Liver (tissue), 9 donors: ENCODE data around the gene POLD3. TPM values are rescaled to one million over a fixed set of nuclear protein-coding genes. Genes with fewer than 3 reads are reported as not detected.

Source experiments
- DNase-seq: peaks from one replicate; pipeline ENCODE4 v3.0.0-alpha.2; 2017; ENCODE audit warnings: low spot score
- H3K27ac ChIP-seq, 2 donors: one replicate each; pipeline ENCODE4 v1.7.0; 2013; ENCODE audit warnings: inconsistent platforms in 2 of 2, low read length in 2 of 2, control low read depth in 1 of 2, low read depth in 1 of 2, mild to moderate bottlenecking in 1 of 2
- H3K27me3 ChIP-seq, 4 donors: one replicate each; pipeline versions ENCODE4 v1.6.1 to v1.7.0; 2013; ENCODE audit warnings: low read length in 3 of 4, inconsistent platforms in 1 of 4, mild to moderate bottlenecking in 1 of 4, moderate library complexity in 1 of 4; ENCODE audit not compliant: control insufficient read depth in 4 of 4, insufficient read depth in 4 of 4
- H3K36me3 ChIP-seq, 4 donors: one replicate each; pipeline versions ENCODE4 v1.6.1 to v1.7.0; 2013; ENCODE audit warnings: low read length in 3 of 4, mild to moderate bottlenecking in 3 of 4, low read depth in 1 of 4, moderate library complexity in 1 of 4; ENCODE audit not compliant: control insufficient read depth in 4 of 4, insufficient read depth in 3 of 4
- H3K4me1 ChIP-seq, 4 donors: one replicate each; pipeline versions ENCODE4 v1.6.1 to v1.7.0; 2013; ENCODE audit warnings: low read length in 3 of 4, mild to moderate bottlenecking in 3 of 4, moderate library complexity in 1 of 4; ENCODE audit not compliant: control insufficient read depth in 4 of 4, insufficient read depth in 4 of 4
- H3K4me3 ChIP-seq, 3 donors: one replicate each; pipeline versions ENCODE4 v1.6.1 to v1.7.0; 2013; ENCODE audit warnings: low read length in 3 of 3, control low read depth in 1 of 3, low read depth in 1 of 3, mild to moderate bottlenecking in 1 of 3
- H3K9ac ChIP-seq, 2 donors: one replicate each; pipeline ENCODE4 v1.7.0; 2013; ENCODE audit warnings: low read length in 2 of 2, mild to moderate bottlenecking in 2 of 2, moderate library complexity in 2 of 2, control low read depth in 1 of 2, low read depth in 1 of 2
- H3K9me3 ChIP-seq, 4 donors: one replicate each; pipeline versions ENCODE4 v1.6.1 to v1.7.0; 2013; ENCODE audit warnings: low read length in 3 of 4; ENCODE audit not compliant: control insufficient read depth in 4 of 4
- EGR1 ChIP-seq, 2 donors: IDR thresholded peaks; 2 replicates each; pipeline ENCODE4 v1.6.1; 2016 to 2018; ENCODE audit warnings: antibody characterized with exemption in 2 of 2, low read depth in 2 of 2
- FOXA1 ChIP-seq: IDR thresholded peaks from 2 replicates; pipeline ENCODE4 v1.6.1; 2016; ENCODE audit warnings: antibody characterized with exemption
- GABPA ChIP-seq, 2 donors: IDR thresholded peaks in 1 of 2; conservative IDR thresholded peaks in 1 of 2; 2 replicates each; pipeline ENCODE4 v1.6.1; 2016; ENCODE audit warnings: antibody characterized with exemption in 2 of 2, mild to moderate bottlenecking in 1 of 2, moderate library complexity in 1 of 2
- HNF4A ChIP-seq, 2 donors: conservative IDR thresholded peaks; 2 replicates each; pipeline ENCODE4 v1.6.1; 2016; ENCODE audit warnings: antibody characterized with exemption in 2 of 2, mild to moderate bottlenecking in 2 of 2
- HNF4G ChIP-seq: IDR thresholded peaks from 2 replicates; pipeline ENCODE4 v1.6.1; 2016; ENCODE audit warnings: antibody characterized with exemption
- JUND ChIP-seq, 2 donors: IDR thresholded peaks; 2 replicates each; pipeline ENCODE4 v1.6.1; 2016; ENCODE audit warnings: antibody characterized with exemption in 2 of 2
- RAD21 ChIP-seq, 2 donors: IDR thresholded peaks; 2 replicates each; pipeline ENCODE4 v1.6.1; 2016; ENCODE audit warnings: antibody characterized with exemption in 2 of 2, mild to moderate bottlenecking in 2 of 2
- RXRA ChIP-seq, 2 donors: IDR thresholded peaks; 2 replicates each; pipeline ENCODE4 v1.6.1; 2017 to 2018; ENCODE audit warnings: antibody characterized with exemption in 2 of 2, mild to moderate bottlenecking in 1 of 2
- TAF1 ChIP-seq: conservative IDR thresholded peaks from 2 replicates; pipeline ENCODE4 v1.6.1; 2016; ENCODE audit warnings: antibody characterized with exemption, mild to moderate bottlenecking
- YY1 ChIP-seq: IDR thresholded peaks from 2 replicates; pipeline ENCODE4 v1.6.1; 2016; ENCODE audit warnings: antibody characterized with exemption, mild to moderate bottlenecking
- WGBS: extraction: QIAGEN DNeasy Blood & Tissue Kit; methylation state at CpG from one replicate; pipeline ENCODE4 v1.1.7; 2013; 5-methylcytosine and 5-hydroxymethylcytosine counted together
- polyA plus RNA-seq, 2 donors: library from polyadenylated mRNA; stranded (reverse) in 1 of 2; unstranded in 1 of 2; fragments of 200-250 nt in 1 of 2; fragments of >200 nt in 1 of 2; fragmentation: Nextera tagmentation in 1 of 2; extraction: Ambion mirVana in 1 of 2; gene quantifications; one replicate each; pipeline versions ENCODE4 v1.2.1 to v1.2.3, GENCODE V29; 2013 to 2015
- total RNA-seq, 2 donors: library from RNA; depleted of rRNA; stranded (reverse); fragments of >200 nt; gene quantifications; one replicate each; pipeline ENCODE4 v1.2.3, GENCODE V29; 2014
- TF ChIP-seq, protein P1 (sequence below): IDR thresholded peaks from 2 replicates; pipeline ENCODE4 v1.6.1; 2016; ENCODE audit warnings: antibody characterized with exemption
- TF ChIP-seq, protein P2 (sequence below): IDR thresholded peaks from 2 replicates; pipeline ENCODE4 v1.6.1; 2016; ENCODE audit warnings: antibody characterized with exemption
- TF ChIP-seq, protein P3 (sequence below): fragments of 150-350 bp; IDR thresholded peaks from 2 replicates; pipeline ENCODE4 v1.5.1; 2017; ENCODE audit warnings: improper control_type of control experiment, low read depth, low read length; ENCODE audit not compliant: missing input control
- donor health status: healthy.
- donor health status: healthy.
- donor health status: healthy.
- donor health status: healthy.
- donor health status: healthy.

The POLD3 gene
- total and polyA plus RNA-seq, 4 donors = 3.0 to 8.3 (median 5.0) TPM

DNA sequence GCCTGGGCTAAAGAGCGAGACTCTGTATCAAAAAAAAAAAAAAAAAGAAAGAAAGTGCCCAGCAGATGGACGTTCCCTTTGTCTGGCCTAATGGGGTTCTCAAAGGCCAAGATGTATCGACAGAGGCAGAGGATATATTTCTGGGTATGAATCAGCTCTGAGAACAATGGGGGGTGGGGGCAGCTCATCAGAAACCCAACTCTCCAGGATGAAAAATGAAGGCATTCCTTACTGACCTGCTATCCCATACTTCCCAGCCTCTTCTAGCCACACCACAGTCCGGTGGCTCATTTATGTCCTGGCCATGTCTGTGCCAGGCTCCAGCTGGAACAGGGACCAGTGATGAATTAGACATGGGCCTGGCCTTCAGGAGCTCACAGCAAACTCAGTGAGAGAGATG lies 15.2 kb upstream of the POLD3 start:
- no peaks in the 10 kb centered on the region for H3K36me3 ChIP-seq
- H3K27me3 ChIP-seq = no peaks in the 10 kb centered on the region
- H3K27ac ChIP-seq = no peak overlapping the region
- no peak for DNase-seq
- H3K4me3 ChIP-seq = no peak overlapping the region
- H3K9me3 ChIP-seq = no peaks in the 10 kb centered on the region
- WGBS = 93% methylated on average over 4 of the region's 4 CpGs
- TF ChIP-seq, protein P1, sequence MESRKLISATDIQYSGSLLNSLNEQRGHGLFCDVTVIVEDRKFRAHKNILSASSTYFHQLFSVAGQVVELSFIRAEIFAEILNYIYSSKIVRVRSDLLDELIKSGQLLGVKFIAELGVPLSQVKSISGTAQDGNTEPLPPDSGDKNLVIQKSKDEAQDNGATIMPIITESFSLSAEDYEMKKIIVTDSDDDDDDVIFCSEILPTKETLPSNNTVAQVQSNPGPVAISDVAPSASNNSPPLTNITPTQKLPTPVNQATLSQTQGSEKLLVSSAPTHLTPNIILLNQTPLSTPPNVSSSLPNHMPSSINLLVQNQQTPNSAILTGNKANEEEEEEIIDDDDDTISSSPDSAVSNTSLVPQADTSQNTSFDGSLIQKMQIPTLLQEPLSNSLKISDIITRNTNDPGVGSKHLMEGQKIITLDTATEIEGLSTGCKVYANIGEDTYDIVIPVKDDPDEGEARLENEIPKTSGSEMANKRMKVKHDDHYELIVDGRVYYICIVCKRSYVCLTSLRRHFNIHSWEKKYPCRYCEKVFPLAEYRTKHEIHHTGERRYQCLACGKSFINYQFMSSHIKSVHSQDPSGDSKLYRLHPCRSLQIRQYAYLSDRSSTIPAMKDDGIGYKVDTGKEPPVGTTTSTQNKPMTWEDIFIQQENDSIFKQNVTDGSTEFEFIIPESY = no peak
- TF ChIP-seq GABPA (IDR thresholded peaks at IDR 0.05 in 1 of 2, conservative IDR thresholded peaks at IDR 0.05 in 1 of 2) (no peak), HNF4A (conservative IDR thresholded peaks at IDR 0.05) (no peak), RAD21 (IDR thresholded peaks at IDR 0.05) (no peak), EGR1 (IDR thresholded peaks at IDR 0.05; ENCODE audit: low read depth in 2 of 2) (no peak), HNF4G (no peak), FOXA1 (no peak), YY1 (no peak), RXRA (IDR thresholded peaks at IDR 0.05) (no peak), TAF1 (no peak)
- TF ChIP-seq, protein P2, sequence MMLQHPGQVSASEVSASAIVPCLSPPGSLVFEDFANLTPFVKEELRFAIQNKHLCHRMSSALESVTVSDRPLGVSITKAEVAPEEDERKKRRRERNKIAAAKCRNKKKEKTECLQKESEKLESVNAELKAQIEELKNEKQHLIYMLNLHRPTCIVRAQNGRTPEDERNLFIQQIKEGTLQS = no peak
- TF ChIP-seq, protein P3, sequence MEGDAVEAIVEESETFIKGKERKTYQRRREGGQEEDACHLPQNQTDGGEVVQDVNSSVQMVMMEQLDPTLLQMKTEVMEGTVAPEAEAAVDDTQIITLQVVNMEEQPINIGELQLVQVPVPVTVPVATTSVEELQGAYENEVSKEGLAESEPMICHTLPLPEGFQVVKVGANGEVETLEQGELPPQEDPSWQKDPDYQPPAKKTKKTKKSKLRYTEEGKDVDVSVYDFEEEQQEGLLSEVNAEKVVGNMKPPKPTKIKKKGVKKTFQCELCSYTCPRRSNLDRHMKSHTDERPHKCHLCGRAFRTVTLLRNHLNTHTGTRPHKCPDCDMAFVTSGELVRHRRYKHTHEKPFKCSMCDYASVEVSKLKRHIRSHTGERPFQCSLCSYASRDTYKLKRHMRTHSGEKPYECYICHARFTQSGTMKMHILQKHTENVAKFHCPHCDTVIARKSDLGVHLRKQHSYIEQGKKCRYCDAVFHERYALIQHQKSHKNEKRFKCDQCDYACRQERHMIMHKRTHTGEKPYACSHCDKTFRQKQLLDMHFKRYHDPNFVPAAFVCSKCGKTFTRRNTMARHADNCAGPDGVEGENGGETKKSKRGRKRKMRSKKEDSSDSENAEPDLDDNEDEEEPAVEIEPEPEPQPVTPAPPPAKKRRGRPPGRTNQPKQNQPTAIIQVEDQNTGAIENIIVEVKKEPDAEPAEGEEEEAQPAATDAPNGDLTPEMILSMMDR = no peak
- H3K9ac ChIP-seq = no peak overlapping the region
- H3K4me1 ChIP-seq = no peaks in the 10 kb centered on the region

DNA sequence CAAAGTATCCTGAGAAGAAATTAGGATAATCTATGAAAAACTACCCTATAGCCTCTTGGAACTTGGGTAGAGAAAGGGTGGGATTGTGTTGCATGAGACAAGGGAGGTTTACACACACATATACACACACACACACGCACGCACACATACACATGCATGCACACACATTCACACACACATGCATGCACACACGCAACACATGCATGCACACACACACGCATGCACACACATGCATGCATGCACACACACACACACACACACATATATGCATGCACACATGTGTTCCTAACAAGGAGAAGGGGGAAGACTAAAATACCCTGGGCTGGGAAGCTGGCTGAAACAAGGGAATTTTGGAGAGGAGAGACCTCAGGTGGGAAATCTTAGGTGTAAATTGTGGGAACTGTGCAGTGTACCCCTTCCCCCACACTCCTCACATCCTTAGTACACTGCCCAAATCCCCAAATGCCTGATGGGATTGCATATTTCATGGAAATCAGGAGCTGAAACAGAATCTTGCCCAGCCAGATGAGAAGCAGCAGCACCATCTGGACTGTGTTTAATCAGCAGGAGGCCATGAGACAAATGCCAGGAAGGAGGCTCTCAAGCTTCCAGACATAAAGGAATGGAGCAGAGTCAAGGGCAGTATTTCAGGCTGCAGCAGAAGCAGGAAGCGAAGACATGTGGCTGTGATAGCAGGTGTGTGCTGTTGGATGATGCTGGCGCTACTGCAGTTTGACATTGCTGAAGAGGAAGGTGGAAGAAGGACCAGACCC lies 14.6 kb upstream of the POLD3 start:
- Histone ChIP-seq H3K4me3 (no peak overlapping the region), H3K9me3 (no peaks in the 10 kb centered on the region), H3K27ac (no peak overlapping the region), H3K4me1 (no peaks in the 10 kb centered on the region), H3K27me3 (no peaks in the 10 kb centered on the region), H3K36me3 (no peaks in the 10 kb centered on the region), H3K9ac (no peak overlapping the region)
- TF ChIP-seq, protein P3 = no peak
- TF ChIP-seq HNF4G (no peak), RXRA (IDR thresholded peaks at IDR 0.05) (no peak), GABPA (IDR thresholded peaks at IDR 0.05 in 1 of 2, conservative IDR thresholded peaks at IDR 0.05 in 1 of 2) (no peak), JUND (IDR thresholded peaks at IDR 0.05) (no peak)
- TF ChIP-seq, protein P1 = no peak
- DNase-seq = no peak
- 81% methylated on average over 6 of the region's 6 CpGs for WGBS
